ENCODE results near the gene ITPR3.

DNA sequence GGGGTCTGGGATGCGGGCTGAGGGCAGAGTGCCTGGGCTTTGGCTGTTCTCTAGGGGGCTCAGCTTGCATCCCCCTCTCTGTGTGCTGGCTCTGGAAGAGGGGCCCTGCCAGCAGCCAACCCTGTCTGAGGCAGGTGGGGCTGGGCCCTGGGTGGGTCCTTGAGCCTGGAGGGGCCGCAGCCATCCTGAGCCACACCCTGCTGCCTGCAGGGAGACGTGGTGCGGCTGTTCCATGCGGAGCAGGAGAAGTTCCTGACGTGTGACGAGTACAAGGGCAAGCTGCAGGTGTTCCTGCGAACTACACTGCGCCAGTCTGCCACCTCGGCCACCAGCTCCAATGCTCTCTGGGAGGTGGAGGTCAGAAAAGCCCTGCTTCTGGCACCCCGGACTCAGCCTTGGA is 41.2 kb downstream of the ITPR3 start:
- TF ChIP-seq, protein P1, sequence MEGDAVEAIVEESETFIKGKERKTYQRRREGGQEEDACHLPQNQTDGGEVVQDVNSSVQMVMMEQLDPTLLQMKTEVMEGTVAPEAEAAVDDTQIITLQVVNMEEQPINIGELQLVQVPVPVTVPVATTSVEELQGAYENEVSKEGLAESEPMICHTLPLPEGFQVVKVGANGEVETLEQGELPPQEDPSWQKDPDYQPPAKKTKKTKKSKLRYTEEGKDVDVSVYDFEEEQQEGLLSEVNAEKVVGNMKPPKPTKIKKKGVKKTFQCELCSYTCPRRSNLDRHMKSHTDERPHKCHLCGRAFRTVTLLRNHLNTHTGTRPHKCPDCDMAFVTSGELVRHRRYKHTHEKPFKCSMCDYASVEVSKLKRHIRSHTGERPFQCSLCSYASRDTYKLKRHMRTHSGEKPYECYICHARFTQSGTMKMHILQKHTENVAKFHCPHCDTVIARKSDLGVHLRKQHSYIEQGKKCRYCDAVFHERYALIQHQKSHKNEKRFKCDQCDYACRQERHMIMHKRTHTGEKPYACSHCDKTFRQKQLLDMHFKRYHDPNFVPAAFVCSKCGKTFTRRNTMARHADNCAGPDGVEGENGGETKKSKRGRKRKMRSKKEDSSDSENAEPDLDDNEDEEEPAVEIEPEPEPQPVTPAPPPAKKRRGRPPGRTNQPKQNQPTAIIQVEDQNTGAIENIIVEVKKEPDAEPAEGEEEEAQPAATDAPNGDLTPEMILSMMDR (conservative IDR thresholded peaks at IDR 0.05; ENCODE audit: low read length): no peak
- no peak for TF ChIP-seq EZH2phosphoT487 (IDR thresholded peaks at IDR 0.05; ENCODE audit: borderline replicate concordance)
